Activated CD4-positive, alpha-beta T cell treated with anti-CD3 and anti-CD28 coated beads for 1 hour (primary cell): ENCODE data around the gene ATP11B.

Experiments used
- DNase-seq: peaks from one replicate; pipeline ENCODE4 v3.0.0-alpha.2; 2020

ATP11B gene

DNA sequence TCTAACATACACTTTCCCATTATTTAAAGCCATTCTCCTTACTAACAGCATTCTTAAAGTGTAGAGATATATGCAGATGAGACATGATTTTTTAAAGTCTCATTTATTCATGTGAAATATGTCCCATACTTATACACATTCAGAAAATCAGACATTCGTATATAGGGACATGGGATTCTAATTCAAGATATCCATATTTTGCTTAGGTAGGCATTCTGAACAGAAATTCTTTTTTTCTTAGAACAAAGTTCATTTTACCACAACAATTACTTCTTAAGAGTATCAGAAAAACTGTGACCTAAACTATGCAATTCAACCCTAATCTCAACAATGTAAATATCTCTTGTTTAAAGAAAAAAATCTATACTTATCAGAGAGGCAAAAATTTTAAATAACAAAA lies 170.9 kb downstream of the ATP11B start:
- DNase-seq, result no peak

DNA sequence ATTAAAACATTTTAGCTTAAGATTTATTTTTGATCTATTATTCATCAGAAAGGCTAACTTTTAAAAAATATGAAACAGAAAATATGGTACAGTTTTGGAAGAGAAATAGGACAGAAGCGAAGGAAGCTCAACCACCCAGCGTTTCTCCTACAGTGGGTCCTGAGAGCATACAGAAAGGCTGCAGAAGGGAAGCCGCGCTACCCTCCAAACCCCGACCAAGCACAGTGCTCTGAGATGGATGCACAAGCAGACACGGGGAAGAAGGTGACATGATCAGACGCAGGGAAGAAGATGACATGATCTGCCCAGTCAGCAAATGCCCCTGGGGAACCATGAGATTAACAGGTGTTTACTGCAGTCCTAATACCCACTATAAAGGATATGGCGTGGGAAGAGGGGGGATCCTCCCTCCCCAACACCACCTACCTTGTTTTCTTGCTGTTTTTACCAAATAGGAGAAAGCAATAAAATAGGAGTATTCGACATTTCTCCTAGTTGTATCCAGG lies 172.6 kb downstream of the ATP11B start:
- DNase-seq, result no peak

DNA sequence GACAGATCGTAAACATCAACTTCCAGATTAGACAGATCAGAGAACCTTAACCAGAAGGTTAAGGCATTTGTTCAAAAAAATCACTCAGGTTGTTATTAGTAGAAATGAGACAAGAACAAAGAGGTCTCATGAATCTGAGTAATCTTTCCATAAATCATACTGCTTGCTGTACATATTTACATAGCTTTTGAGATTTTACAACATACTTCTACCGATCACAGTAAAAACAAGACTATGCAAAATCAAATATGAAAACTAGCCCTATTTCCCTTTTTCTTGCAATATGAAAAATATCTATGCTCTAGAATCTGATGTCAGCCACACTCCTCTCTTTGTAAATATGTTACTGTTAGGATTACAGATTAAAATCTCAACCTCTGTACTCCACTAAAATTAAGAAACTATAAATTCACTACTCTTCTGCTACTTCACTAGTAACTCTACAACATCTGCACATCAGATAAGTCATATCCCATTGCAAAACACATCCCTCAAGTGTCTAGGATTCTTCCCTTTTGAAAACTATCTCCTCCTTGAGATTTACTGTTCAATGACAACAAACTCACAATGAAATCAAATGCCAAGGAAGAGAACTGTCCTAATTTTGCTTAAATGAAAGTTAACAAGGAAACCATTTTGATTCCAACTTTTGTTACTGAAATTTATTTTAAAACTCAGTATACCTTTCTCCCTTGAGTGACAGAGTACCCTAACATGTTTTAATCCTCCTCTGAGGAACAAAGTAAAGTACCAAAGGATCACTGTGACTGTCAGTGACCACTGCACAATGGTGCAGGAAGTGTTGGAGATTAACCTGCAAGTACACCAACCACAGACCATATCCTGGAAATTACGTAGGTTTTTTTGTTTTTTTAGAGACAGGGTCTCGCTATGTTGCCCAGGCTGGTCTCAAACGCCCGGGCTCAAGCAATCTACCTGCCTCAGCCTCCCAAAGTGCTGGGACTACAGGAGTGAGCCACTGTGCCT lies 174.2 kb downstream of the ATP11B start:
- DNase-seq, result no peak

DNA sequence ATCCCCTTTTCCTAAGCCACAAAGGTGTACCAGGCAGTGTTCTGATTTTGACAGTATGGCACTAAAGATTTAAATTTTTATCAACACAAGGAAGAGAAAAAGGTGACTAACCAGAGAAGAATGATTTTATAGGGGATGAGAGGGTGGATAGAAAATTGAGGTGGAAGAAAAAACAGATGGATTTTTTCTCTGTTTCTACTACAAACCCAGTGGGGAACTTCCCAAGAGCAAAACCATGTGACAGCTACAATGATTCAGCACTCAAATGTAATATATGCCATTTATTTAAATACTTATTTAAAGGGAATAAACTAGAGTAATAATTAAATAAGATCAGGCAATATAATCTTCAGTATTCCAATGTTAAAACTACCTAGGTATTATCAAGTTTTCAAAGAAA lies 176.0 kb downstream of the ATP11B start:
- DNase-seq, result no peak

DNA sequence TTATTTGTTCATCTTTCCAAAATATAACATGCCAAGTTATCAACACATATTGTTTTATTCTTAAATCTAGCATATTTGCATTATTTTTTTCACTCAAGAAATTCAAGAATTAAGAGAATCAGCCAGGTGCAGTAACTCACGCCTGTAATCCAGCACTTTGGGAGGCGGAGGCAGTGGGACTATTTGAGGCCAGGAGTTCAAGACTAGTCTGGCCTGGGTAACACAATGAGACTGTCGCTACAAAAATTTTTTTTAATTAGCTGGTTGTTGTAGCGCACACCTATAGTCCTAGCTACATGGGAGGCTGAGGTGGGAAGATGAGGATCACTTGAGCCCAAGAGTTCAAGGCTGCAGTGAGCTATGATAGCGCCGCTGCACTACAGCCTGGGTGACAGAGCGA lies 176.5 kb downstream of the ATP11B start:
- no peak for DNase-seq

DNA sequence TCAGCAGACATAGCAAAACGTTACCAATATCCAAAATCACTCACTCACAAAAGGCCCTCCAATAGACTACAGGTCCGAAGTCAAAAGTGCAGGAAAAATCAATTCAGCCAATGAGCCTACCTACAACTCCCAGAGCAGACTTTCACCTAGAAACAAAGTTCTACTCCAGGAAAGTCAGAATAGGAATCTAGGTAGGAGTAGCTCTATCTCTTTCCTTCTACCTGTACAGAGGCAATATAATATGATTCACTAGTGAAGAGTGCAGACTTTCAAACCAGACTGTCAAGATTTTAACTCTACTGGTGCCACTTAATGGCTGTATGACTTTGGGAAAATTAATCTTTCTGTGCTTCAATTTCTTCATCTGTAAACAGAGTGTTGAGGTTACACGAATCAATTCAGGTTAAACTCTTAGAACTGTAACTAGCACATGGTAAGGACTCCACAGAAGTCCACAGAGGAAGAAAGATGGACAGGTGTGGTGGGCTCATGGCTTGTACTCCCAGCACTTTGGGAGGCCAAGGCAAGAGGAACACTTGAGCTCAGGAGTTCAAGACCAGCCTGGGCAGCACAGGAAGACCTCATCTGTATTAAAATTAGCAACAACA lies 177.6 kb downstream of the ATP11B start:
- DNase-seq, result no peak
